Measurements from ENCODE around the gene AMT.

The AMT gene

GRCh38 chr3:49387721-49388120 is 34.6 kb downstream of the AMT start:
- DNase-seq, result no peak

GRCh38 chr3:49386056-49386756 is 36.1 kb downstream of the AMT start:
- DNase-seq, result no peak

- DNase-seq, result no peak
Measured at GRCh38 chr3:49385617-49386016, 36.7 kb downstream of the AMT start.

- no peak for DNase-seq
Measured at GRCh38 chr3:49383387-49383786, 38.9 kb downstream of the AMT start.

- peak; percentile 69 for DNase-seq
Measured at GRCh38 chr3:49378249-49378895, 43.9 kb downstream of the AMT start.

- DNase-seq, result no peak
Measured at GRCh38 chr3:49377483-49377882, 44.8 kb downstream of the AMT start.

- DNase-seq, result no peak
Measured at GRCh38 chr3:49371946-49372345, 50.3 kb downstream of the AMT start.

GRCh38 chr3:49370585-49371290 is 51.5 kb downstream of the AMT start:
- no peak for DNase-seq

Measured in islet precursor cell (in vitro differentiated cells).